HG02623 (cell line): ENCODE data around the gene SND1.

Source experiments
- ATAC-seq: cut with Tn5 transposase; IDR thresholded peaks from one replicate; pipeline ENCODE4 v1.9.1; 2021; ENCODE audit warnings: moderate library complexity; ENCODE audit not compliant: unreplicated experiment

Gene SND1

GRCh38 chr7:127682140-127682539 is 30.1 kb downstream of the SND1 start:
- ATAC-seq, result no peak

GRCh38 chr7:127683776-127684681 is 32.0 kb downstream of the SND1 start:
- ATAC-seq, result peak; percentile 65

GRCh38 chr7:127689194-127689772 is 37.3 kb downstream of the SND1 start:
- no peak for ATAC-seq

GRCh38 chr7:127690337-127690736 is 38.3 kb downstream of the SND1 start:
- ATAC-seq, result no peak

GRCh38 chr7:127690806-127691205 is 38.8 kb downstream of the SND1 start:
- ATAC-seq, result no peak

GRCh38 chr7:127692200-127692599 is 40.2 kb downstream of the SND1 start:
- ATAC-seq, result no peak

- no peak for ATAC-seq
These were observed 47.9 kb downstream of the SND1 start for GRCh38 chr7:127699853-127700252.

- ATAC-seq, result no peak
These were observed 50.2 kb downstream of the SND1 start for GRCh38 chr7:127702052-127702652.

GRCh38 chr7:127702938-127703337 is 50.9 kb downstream of the SND1 start:
- no peak for ATAC-seq

- ATAC-seq, result no peak
These were observed 52.2 kb downstream of the SND1 start for GRCh38 chr7:127704211-127704610.

- no peak for ATAC-seq
These were observed 53.5 kb downstream of the SND1 start for GRCh38 chr7:127705461-127705959.

GRCh38 chr7:127706766-127707165 is 54.8 kb downstream of the SND1 start:
- ATAC-seq, result no peak

- no peak for ATAC-seq
These were observed 56.2 kb downstream of the SND1 start for GRCh38 chr7:127708201-127708600.

- no peak for ATAC-seq
These were observed 56.8 kb downstream of the SND1 start for GRCh38 chr7:127708788-127709187.

- ATAC-seq, result no peak
These were observed 58.6 kb downstream of the SND1 start for GRCh38 chr7:127710635-127711034.

GRCh38 chr7:127711872-127712271 is 59.9 kb downstream of the SND1 start:
- ATAC-seq, result no peak

GRCh38 chr7:127713006-127713405 is 61.0 kb downstream of the SND1 start:
- ATAC-seq, result no peak

GRCh38 chr7:127713758-127714157 is 61.8 kb downstream of the SND1 start:
- ATAC-seq, result no peak

- ATAC-seq, result no peak
These were observed 63.3 kb downstream of the SND1 start for GRCh38 chr7:127715272-127715671.

GRCh38 chr7:127715901-127716300 is 63.9 kb downstream of the SND1 start:
- no peak for ATAC-seq

- ATAC-seq, result no peak
These were observed 65.7 kb downstream of the SND1 start for GRCh38 chr7:127717502-127718339.
